ENCODE data around the gene CEP128.
A peak's percentile ranks its signal among the peaks of the same experiment; 100 is the strongest.
"Not testable (repeated sequence)": the region's sequence is repeated elsewhere in the genome, so short reads cannot be mapped to it uniquely, and the experiment has no call there.

CEP128 gene

GRCh38 chr14:80941241-80942185, at the start of gene CEP128:
Gene CEP128 (minus strand): TSS chr14:80941738.
- DNase-seq: peak; percentile 98

- peak; percentile 25 for DNase-seq
These were observed 47.3 kb upstream of the CEP128 start for GRCh38 chr14:80988735-80989429.

DNA sequence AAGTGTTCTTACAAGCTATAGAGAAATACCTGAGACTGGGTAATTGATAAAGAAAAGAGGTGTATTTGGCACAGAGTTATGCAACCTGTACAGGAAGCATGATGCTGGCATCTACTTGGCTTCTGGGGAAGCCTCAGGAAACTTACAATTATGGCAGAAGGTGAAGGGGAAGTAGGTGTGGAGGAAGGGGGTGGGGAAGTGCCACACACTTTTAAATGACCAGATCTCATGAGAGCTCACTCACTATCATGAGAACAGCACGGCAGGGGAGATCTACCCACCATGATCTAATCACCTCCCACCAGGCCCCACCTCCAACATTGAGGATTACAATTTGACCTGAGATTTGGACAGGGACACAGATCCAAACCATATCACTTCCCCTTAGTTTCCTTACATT, 46.7 kb upstream of the CEP128 start:
- DNase-seq: no peak

DNA sequence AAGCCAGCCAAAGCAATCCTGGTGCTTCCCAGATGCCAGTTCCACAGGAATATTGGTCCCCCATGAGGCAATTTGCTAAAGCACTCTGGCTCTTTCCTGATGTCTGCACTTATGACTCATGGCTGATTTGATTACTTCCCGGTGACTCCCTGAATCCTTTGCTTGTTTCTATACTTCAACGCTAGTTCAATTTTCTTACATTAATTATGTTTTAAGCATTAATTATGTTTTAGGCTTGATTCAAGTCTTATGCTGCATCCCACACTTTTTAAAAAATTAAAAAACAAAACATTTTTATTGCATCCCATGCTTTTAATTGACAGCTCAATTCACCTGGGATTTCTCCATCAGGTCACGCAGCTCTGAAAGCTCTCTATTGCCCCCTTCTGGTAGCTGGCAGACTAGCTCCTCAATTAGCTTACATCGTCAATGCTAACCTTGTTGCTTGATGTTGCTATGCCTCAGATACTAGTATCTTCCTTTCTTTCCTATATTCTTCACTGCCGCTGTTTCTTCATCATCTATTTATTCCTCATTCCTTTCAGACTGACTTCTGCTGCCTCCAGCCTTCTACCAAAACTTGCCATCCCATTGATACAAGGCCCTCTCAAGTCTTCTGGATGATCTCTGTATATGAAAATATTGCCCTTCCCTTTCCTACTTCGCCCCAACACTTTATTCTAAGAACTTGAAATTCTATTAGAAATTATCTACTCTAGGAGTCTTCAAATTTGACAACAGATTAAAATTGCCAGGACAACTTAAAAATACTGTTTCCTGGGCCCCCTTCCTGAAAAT, 45.9 kb upstream of the CEP128 start:
- DNase-seq: peak; percentile 61

- DNase-seq: no peak
These were observed 41.2 kb upstream of the CEP128 start for GRCh38 chr14:80982711-80983110.

- DNase-seq: no peak
These were observed 40.1 kb upstream of the CEP128 start for GRCh38 chr14:80981673-80982072.

- no peak for DNase-seq
These were observed 39.6 kb upstream of the CEP128 start for GRCh38 chr14:80981156-80981555.

GRCh38 chr14:80979951-80980350, 38.4 kb upstream of the CEP128 start:
- DNase-seq: no peak

GRCh38 chr14:80978403-80978802, 36.9 kb upstream of the CEP128 start:
- DNase-seq: no peak

- no peak for DNase-seq
These were observed 35.7 kb upstream of the CEP128 start for GRCh38 chr14:80977221-80977620.

GRCh38 chr14:80974679-80975078, 33.1 kb upstream of the CEP128 start:
- no peak for DNase-seq

GRCh38 chr14:80973931-80974641, 32.5 kb upstream of the CEP128 start:
- no peak for DNase-seq

- DNase-seq: no peak
These were observed 23.5 kb upstream of the CEP128 start for GRCh38 chr14:80965037-80965436.

DNA sequence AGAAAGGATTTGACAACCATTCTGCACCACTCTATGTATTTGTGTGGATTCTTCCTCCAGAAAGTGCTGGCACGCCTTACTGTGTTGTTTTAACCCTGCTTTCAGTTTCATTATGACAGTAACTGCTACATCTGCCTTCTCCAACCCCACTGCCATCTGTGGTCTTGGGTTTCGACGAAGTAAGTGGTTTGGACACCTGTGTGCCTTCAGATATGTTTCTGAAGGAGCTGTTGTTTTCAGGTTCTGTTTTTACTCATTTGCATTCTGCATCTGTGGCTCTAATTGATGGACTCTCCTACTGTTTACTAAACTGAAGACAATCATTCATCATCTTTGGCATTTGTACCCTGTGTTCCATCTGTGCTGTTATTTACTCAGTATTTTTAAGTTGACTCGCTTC, 18.0 kb upstream of the CEP128 start:
- DNase-seq: peak; percentile 64

DNA sequence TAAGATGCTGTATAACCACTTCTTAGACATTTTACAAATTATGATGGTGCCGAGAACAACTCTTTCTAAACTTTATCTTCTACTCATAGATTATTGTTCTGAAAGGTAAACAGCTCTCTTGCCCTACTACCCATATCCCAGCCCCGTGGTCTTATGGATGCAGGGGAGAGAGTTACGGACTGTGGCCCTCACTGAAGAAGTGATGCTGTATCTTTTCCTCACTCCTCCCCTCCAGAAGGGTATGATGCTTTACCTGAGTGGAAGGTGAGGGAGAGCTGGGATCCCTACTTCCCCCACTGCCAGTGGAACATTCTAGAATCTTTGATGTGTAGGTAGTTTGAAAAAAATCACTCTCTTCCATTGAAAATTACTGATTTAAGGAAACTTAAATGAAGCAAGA, 17.4 kb upstream of the CEP128 start:
- no peak for DNase-seq

DNA sequence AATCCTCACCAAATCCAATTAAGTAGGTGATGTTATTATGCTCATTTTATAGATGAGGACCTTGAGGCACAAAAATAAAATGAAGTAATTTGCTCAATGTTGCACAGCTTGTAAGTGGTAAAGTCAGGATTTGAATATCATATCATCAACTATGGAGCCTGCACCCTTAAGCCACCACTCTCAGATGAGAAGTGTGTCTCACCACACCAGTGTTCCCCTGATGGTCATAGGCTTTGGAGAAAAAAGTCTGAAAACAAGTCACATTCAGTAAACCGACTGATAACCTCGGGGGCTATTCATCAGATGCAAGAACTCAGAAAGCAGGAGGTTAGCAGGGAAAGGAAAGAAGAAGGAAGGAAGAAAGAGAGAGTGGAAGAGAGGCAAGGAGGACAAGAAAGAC, 16.7 kb upstream of the CEP128 start:
- DNase-seq: no peak

GRCh38 chr14:80957613-80958012, 16.1 kb upstream of the CEP128 start:
- DNase-seq: no peak

GRCh38 chr14:80956922-80957321, 15.4 kb upstream of the CEP128 start:
- DNase-seq: peak; percentile 41

- no peak for DNase-seq
These were observed 14.6 kb upstream of the CEP128 start for GRCh38 chr14:80956102-80956501.

- DNase-seq: no peak
These were observed 13.9 kb upstream of the CEP128 start, which contains the start of gene TSHR for GRCh38 chr14:80955416-80955941. Gene TSHR (plus strand): TSS chr14:80955621. CDS start chr14:80955681, 60 bp downstream.

- peak; percentile 75 for DNase-seq
These were observed 13.3 kb upstream of the CEP128 start for GRCh38 chr14:80954687-80955299.

DNA sequence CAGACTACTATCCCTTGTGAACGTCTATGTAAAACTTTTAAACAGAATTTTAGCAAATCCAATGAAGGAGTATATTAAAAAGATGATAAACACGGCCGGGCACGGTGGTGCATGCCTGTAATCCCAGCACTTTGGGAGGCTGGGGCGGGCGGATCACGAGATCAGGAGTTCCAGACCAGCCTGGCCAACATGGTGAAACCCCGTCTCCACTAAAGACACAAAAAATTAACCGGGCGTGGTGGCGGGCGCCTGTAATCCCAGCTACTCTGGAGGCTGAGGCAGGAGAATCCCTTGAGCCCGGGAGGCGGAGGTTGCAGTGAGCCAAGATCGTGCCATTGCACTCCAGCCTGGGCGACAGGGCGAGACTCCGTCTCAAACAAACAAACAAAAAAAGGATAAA, 11.7 kb upstream of the CEP128 start:
- not testable (repeated sequence) for DNase-seq

All from inflammatory macrophage treated with lipopolysaccharide for 4 hours (primary cell).